HL-60 (cell line): ENCODE measurements around the gene COMMD2.

Experiments
- CTCF ChIP-seq: IDR thresholded peaks from one replicate; pipeline ENCODE4 v1.5.1; 2011; ENCODE audit warnings: low read length, control low read depth, inconsistent platforms; ENCODE audit not compliant: insufficient read depth
- GABPA ChIP-seq: IDR thresholded peaks from 2 replicates; pipeline ENCODE4 v1.6.1; 2012; ENCODE audit warnings: low read depth
- POLR2AphosphoS5 ChIP-seq: IDR thresholded peaks from 2 replicates; pipeline ENCODE4 v1.6.1; 2012; ENCODE audit warnings: low read depth
- REST ChIP-seq: IDR thresholded peaks from 2 replicates; pipeline ENCODE4 v1.6.1; 2012; ENCODE audit warnings: low read depth; ENCODE audit not compliant: insufficient replicate concordance
- SPI1 ChIP-seq: IDR thresholded peaks from 2 replicates; pipeline ENCODE4 v1.6.1; 2012; ENCODE audit warnings: low read depth, mild to moderate bottlenecking, borderline replicate concordance

GRCh38 chr3:149713730-149714654, 38.3 kb downstream of the COMMD2 start:
- no peak for TF ChIP-seq CTCF
- TF ChIP-seq REST = no peak
- TF ChIP-seq GABPA = no peak
- TF ChIP-seq POLR2AphosphoS5 = no peak
- TF ChIP-seq SPI1 = no peak
